ENCODE data around the gene PXDC1.
"Not testable (repeated sequence)": the region's sequence is repeated elsewhere in the genome, so short reads cannot be mapped to it uniquely, and the experiment has no call there.

PXDC1 gene

GRCh38 chr6:3762359-3762758 is 10.8 kb upstream of the PXDC1 start:
- no peak for DNase-seq

- DNase-seq = no peak
These were observed 10.4 kb upstream of the PXDC1 start for GRCh38 chr6:3761989-3762270.

- DNase-seq = no peak
These were observed 8.2 kb upstream of the PXDC1 start for GRCh38 chr6:3759646-3760232.

- no peak for DNase-seq
These were observed 7.3 kb upstream of the PXDC1 start for GRCh38 chr6:3758842-3759144.

GRCh38 chr6:3757998-3758841 is 6.7 kb upstream of the PXDC1 start:
- DNase-seq = not testable (repeated sequence)

- no peak for DNase-seq
These were observed 5.7 kb upstream of the PXDC1 start for GRCh38 chr6:3757241-3757641.

- no peak for DNase-seq
These were observed 5.0 kb upstream of the PXDC1 start for GRCh38 chr6:3756546-3756945.

GRCh38 chr6:3755637-3756545 is 4.4 kb upstream of the PXDC1 start:
- DNase-seq = no peak

GRCh38 chr6:3754776-3755175 is 3.3 kb upstream of the PXDC1 start:
- no peak for DNase-seq

- not testable (repeated sequence) for DNase-seq
These were observed 2.7 kb upstream of the PXDC1 start for GRCh38 chr6:3754032-3754725.

- DNase-seq = no peak
These were observed 1.8 kb upstream of the PXDC1 start for GRCh38 chr6:3753228-3753835.

- DNase-seq = no peak
These were observed 1.2 kb upstream of the PXDC1 start for GRCh38 chr6:3752531-3753227.

GRCh38 chr6:3751730-3752530 is 417 bp upstream of the PXDC1 start:
- DNase-seq = peak; percentile 53

- peak; percentile 5 for DNase-seq
These were observed 1.0 kb downstream of the PXDC1 start for GRCh38 chr6:3750317-3751076.

- DNase-seq = no peak
These were observed 1.6 kb downstream of the PXDC1 start for GRCh38 chr6:3749977-3750316.

GRCh38 chr6:3749067-3749841 is 2.3 kb downstream of the PXDC1 start:
- no peak for DNase-seq

GRCh38 chr6:3748208-3749066 is 3.1 kb downstream of the PXDC1 start:
- DNase-seq = peak; percentile 18

GRCh38 chr6:3747100-3747737 is 4.3 kb downstream of the PXDC1 start:
- no peak for DNase-seq

Data from activated CD4-positive, alpha-beta T cell treated with anti-CD3 and anti-CD28 coated beads, Interleukin-2, amount 50 U/mL, for 1 hour (primary cell).